SK-MEL-5 (cell line): ENCODE measurements around the gene NEDD4. TPM values are rescaled to one million over a fixed set of nuclear protein-coding genes. Genes with fewer than 3 reads are reported as not detected.
"Not testable (repeated sequence)": the region's sequence is repeated elsewhere in the genome, so short reads cannot be mapped to it uniquely, and the experiment has no call there.

Experiments
- DNase-seq: peaks from one replicate; pipeline ENCODE4 v3.0.0-alpha.2; 2016; ENCODE audit warnings: low read depth, low spot score
- in situ Hi-C: cut with HindIII; loops from 2 replicates; pipeline ENCODE4 v1.10.0; 2016; ENCODE audit warnings: low sequenced_read_pairs, high pct_unique_total_duplicates, low pct_unique_long_range_greater_than_20kb
- total RNA-seq: library from RNA; depleted of rRNA; stranded (reverse); fragments of >200 nt; shearing (Covaris generic); gene quantifications from 2 replicates; pipeline ENCODE4 v1.2.3, GENCODE V29; 2014

The NEDD4 gene
- total RNA-seq, 1 experiment from 2014 or later: 17.1 TPM

DNA sequence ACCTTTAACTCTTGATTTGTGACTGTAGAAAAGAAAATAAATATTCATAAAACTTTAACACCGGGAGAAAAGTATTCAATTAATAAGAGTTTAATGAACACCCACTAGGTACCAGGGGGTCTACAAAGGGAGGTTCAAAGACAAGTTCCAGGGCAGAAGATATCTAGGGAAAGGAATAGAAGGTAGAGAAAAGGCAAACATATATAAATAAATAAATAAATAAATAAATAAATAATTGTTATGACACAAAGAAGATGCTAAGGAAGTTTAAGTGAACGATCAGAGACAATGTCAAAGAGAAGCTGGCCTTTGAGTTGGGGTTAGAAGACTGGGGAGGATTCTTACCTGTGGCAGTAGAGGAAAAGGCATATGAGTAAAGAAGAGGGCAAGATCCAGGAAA is 123.8 kb downstream of the NEDD4 start:
- DNase-seq: no peak
- in situ Hi-C loops: no loop called here

DNA sequence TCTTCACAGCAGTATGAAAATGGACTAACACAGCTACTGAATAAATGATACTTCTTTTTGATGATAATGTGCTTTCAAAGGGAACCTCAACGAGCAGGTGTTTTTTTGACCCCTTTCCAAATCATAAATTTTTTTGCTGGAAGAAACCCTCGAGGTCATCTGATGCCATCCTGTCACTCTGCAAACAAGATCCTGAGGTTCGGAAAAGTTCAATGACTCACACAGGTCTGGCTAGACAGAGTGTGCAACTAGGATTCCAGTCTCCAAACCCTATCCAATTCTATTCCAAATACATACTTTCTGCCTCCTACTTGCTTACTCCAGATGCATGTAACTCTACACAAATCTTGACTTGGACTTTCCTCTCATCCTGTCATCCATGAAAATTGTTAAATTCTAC is 124.7 kb downstream of the NEDD4 start:
- no peak for DNase-seq
- in situ Hi-C loops: no loop called here

DNA sequence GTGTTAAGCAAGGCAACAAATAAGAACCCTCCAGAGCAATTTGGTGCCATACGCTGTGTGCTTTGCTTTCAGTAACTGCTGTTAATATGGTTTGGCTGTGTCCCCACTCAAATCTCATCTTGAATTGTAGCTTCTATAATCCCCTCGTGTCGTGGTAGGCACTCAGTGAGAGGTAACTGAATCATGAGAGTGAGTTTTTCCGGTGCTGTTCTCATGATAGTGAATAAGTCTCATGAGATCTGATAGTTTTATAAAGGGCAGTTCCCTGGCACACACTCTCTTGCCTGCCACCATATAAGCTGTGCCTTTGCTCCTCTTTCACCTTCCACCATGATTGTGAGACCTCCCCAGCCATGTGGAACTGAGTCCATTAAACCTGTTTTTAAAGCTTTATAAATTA is 125.1 kb downstream of the NEDD4 start:
- DNase-seq, in situ Hi-C loops: not testable (repeated sequence)

DNA sequence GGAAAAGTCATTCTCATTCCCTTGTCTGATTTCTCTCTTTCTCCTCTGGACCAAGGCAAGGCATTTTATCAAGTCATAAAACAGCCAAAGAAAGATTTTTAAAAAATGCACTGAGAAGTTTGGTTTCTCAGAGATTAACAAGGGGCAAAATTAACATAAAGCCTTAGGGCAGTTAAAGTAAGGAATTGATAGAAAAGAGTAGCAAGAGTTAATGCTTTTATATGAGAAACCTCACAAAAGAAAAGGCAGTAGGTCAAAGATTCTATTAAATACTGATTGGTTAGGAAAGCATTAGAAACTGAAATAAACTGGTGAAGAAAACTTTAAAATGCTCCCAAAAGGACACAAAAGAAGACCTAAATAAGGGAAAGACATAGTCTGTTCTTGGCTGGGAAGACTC is 129.5 kb downstream of the NEDD4 start:
- DNase-seq: no peak
- in situ Hi-C loops: no loop called here

- DNase-seq: no peak
- in situ Hi-C loops: no loop called here
Observed at GRCh38 chr15:55861115-55861514, 132.3 kb downstream of the NEDD4 start.

DNA sequence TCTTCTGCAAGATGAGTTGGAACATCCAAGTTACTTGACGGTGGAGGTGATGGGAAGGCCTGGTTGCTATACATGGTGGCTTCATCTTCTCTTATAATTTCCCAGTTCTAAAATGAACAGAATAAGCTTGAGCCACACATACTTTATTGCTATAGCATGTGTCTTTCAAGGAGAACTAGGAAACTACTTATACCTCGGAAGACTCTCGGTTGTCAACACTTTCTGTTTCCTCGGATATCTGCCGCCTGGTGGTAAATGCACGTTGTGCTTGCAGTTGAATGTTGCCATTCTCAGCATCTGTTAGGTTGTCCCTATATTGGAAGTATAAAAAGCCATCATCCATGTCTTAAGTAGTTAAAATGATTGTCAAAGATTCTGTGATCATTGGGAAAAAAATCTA is 132.9 kb downstream of the NEDD4 start:
- DNase-seq: no peak
- in situ Hi-C loops: no loop called here

DNA sequence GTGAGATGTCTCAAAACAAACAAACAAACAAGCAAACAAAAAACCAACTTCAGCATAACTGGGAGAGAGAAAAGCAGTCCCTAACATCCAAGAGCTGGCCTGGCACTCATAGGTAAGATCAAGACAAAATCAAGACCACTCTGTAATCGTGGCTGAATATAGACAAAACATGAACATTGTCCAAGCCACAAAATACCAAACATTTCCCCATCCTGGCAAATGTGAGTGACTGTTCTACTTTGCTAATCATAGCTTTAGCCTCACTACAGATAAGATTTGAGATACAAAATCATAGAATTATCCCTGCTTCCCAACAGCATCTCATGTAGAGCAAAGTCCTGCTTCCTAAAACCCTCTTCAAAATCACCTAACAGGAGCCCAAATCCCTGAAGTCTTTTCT is 133.7 kb downstream of the NEDD4 start:
- in situ Hi-C loops: no loop called here
- DNase-seq: no peak

DNA sequence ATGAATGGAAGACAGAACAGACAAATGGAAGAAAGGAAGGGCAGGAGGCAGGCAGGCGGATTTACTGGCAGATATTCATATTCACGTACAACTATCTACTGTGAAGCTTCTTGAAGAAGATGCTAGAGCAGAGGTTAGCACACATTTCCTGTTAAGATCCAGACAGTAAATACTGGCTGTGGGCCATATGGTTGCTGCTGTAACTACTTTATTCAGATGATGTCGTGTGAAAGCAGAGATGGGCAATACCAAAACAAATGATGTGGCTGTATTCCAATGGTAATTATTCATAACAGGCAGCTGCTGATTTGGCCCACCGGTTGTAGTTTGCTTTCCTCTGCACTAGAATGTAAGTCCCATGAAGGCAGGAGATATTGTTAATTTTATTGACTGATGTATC is 134.8 kb downstream of the NEDD4 start:
- DNase-seq: no peak
- in situ Hi-C loops: no loop called here

DNA sequence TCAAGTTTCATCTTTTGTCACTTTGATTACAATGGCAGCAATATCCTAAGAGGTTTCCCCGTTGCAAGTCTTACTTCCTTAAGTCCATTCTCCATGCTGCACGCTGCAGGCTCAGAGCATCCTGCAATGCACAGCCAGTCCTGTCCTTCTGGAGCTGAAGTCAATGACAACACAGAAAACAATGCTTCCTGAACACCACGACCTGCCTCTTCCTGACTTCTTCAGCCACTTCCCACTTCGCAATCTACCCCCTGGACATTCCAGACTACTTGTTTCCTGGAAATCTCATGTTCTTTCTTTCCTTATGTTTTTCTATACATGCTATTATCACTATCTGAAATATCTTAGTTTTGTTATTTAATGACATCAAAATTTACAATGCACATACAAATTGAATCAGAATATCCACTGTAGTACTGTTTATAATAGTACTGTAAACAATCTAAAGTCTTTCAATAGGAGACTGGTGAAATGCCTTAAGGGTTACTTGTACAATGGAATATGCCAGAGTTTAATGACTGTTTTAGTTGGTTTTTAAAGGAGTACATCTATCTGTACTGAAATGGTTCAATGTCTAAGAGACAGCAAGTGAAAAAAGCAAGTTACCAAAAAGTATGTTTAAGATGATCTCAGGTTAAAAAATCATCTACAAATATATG is 136.8 kb downstream of the NEDD4 start:
- in situ Hi-C loops: no loop called here
- no peak for DNase-seq

GRCh38 chr15:55853134-55853533 is 140.3 kb downstream of the NEDD4 start:
- no peak for DNase-seq
- in situ Hi-C loops: no loop called here

DNA sequence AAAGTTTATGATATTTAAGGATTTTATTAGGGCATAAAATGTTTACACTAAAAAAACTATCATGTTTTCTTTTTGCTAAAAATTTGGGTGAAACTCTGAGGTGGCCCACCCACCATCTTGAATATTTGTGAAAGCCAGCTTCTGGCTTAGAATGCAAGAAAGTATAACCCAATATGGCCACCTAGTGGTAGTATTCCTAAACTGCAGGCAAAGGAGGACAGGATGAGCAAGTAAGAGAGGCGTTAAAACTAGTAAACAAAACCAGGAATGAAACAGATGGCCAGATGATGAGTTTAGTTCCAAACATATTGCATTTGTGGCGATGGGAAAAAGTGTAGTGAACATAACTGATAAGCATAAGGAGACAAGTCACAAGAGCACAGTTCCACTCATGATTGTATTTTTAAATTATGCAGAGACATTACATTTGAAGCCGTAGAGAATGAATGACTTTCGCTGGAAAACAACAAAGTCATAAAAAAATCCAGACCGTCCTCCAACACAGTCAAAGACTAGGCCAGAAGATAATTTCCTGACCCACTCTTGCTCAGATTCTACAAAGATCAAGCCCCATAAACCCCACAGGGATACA is 147.2 kb downstream of the NEDD4 start:
- DNase-seq: peak; percentile 86
- in situ Hi-C loops: no loop called here

DNA sequence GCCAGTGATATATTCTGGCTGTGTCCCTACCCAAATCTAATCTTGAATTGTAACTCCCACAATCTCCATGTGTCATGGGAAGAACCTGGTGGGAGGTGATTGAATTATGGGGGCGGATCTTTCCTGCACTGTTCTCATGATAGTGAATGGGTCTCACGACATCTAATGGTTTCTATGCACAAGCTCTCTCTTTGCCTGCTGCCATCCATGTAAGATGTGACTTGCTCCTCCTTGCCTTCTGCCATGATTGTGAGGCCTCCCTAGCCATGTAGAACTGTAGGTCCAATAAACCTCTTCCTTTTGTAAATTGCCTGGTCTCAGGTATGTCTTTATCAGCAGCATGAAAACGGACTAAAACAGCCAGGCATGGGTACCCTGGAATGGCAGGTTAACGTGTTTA is 150.5 kb downstream of the NEDD4 start:
- DNase-seq, in situ Hi-C loops: not testable (repeated sequence)

- in situ Hi-C loops: no loop called here
- DNase-seq: no peak
Observed at GRCh38 chr15:55835866-55836265, 157.5 kb downstream of the NEDD4 start.

GRCh38 chr15:55834331-55834730 is 159.1 kb downstream of the NEDD4 start:
- in situ Hi-C loops: no loop called here
- no peak for DNase-seq

GRCh38 chr15:55829826-55830225 is 163.6 kb downstream of the NEDD4 start:
- in situ Hi-C loops: no loop called here
- no peak for DNase-seq

DNA sequence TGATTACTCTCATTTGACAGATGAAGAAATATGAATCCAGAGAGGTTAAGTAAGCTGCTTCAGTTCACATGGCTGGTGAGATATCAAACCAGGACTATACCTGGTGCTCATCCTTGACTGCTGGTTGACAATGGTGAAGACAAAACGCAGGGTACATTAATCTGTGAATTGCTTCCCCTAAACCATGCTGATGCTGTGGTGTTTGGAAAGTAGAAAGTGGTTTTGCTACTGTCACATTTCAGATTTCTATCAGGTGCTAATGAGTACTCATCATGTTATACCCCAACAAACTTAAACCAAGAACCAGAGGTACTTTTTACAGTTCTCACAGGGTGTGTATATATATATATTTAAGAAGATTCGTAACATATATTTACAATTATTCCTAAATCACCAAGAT is 165.5 kb downstream of the NEDD4 start:
- DNase-seq: no peak
- in situ Hi-C loops: no loop called here

GRCh38 chr15:55827204-55827603 is 166.2 kb downstream of the NEDD4 start:
- DNase-seq: peak; percentile 44
- in situ Hi-C loops: no loop called here

DNA sequence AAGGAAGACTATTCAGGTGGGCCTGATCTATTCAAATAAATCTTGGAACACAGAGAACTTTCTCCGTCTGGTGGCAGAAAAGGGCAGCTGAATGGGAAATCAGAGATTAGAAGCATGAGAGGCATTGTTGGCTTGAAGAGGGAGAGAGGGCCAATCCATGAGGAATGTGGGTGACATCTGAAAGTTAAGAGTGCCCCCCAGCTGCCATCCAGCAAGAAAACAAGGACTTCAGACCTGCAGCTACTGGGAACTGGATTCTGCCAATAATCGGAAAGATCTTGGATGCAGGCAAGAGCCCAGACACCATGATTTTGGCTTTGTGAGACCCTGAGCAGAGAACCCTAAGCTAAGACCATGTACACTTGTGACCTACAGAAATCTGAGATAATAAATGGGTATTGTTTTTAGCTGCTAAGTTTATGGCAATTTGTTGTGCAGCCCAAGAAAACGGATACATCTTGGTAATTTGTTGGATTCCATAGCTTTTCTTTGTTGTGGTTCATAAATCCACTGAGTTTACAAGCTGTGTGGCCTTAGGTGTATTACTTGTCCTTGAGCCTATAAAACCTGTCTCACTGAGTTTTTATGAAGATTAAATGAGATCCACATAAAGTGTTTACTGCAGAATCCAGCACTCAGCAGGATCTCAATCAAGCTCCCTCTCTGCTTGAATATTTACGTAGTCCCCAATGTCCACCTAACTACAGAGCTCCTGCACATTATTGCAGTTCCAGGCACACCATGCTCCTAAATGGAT is 168.4 kb downstream of the NEDD4 start:
- DNase-seq: no peak
- in situ Hi-C loops: no loop called here
